HEK293 (cell line): ENCODE results near the gene BAD.

Source experiments
- ATF2 ChIP-seq: fragments of 450-650 bp; formaldehyde crosslinking; IDR thresholded peaks from 2 replicates; pipeline ENCODE4 v1.5.1; 2016; ENCODE audit warnings: missing biosample characterization, missing genetic modification characterization, low read depth
- ELK4 ChIP-seq: IDR thresholded peaks from 2 replicates; pipeline ENCODE4 v1.6.1; 2011; ENCODE audit warnings: mild to moderate bottlenecking, low read depth, low read length, borderline replicate concordance
- GLI4 ChIP-seq: fragments of 450-650 bp; formaldehyde crosslinking; IDR thresholded peaks from 2 replicates; pipeline ENCODE4 v1.5.1; 2016; ENCODE audit warnings: missing biosample characterization, missing genetic modification characterization
- MZF1 ChIP-seq: fragments of 450-650 bp; formaldehyde crosslinking; IDR thresholded peaks from 2 replicates; pipeline ENCODE4 v1.5.1; 2017; ENCODE audit warnings: missing biosample characterization, missing genetic modification characterization, borderline replicate concordance
- PRDM4 ChIP-seq: fragments of 450-650 bp; formaldehyde crosslinking; IDR thresholded peaks from 2 replicates; pipeline ENCODE4 v1.5.1; 2017; ENCODE audit warnings: missing biosample characterization, missing genetic modification characterization
- RBAK ChIP-seq: fragments of 450-650 bp; formaldehyde crosslinking; IDR thresholded peaks from 2 replicates; pipeline ENCODE4 v1.5.1; 2016; ENCODE audit warnings: missing biosample characterization, missing genetic modification characterization
- SP3 ChIP-seq: fragments of 450-650 bp; formaldehyde crosslinking; IDR thresholded peaks from 2 replicates; pipeline ENCODE4 v1.5.1; 2016; ENCODE audit warnings: missing biosample characterization, missing genetic modification characterization
- ZBTB7A ChIP-seq: fragments of 450-650 bp; formaldehyde crosslinking; IDR thresholded peaks from 2 replicates; pipeline ENCODE4 v1.5.1; 2016; ENCODE audit warnings: low read depth, missing biosample characterization, missing genetic modification characterization
- ZEB2 ChIP-seq: fragments of 450-650 bp; formaldehyde crosslinking; IDR thresholded peaks from 2 replicates; pipeline ENCODE4 v1.5.1; 2016; ENCODE audit warnings: missing biosample characterization, missing genetic modification characterization
- ZFP37 ChIP-seq: fragments of 450-650 bp; formaldehyde crosslinking; IDR thresholded peaks from 2 replicates; pipeline ENCODE4 v1.5.1; 2016; ENCODE audit warnings: missing biosample characterization, missing genetic modification characterization
- ZNF10 ChIP-seq: fragments of 450-650 bp; formaldehyde crosslinking; IDR thresholded peaks from 2 replicates; pipeline ENCODE4 v1.5.1; 2017; ENCODE audit warnings: missing biosample characterization, missing genetic modification characterization
- ZNF146 ChIP-seq: fragments of 450-650 bp; formaldehyde crosslinking; IDR thresholded peaks from 2 replicates; pipeline ENCODE4 v1.5.1; 2016; ENCODE audit warnings: missing biosample characterization, missing genetic modification characterization
- ZNF23 ChIP-seq: fragments of 450-650 bp; formaldehyde crosslinking; IDR thresholded peaks from 2 replicates; pipeline ENCODE4 v1.5.1; 2016; ENCODE audit warnings: missing biosample characterization, missing genetic modification characterization, borderline replicate concordance
- ZNF423 ChIP-seq: fragments of 450-650 bp; formaldehyde crosslinking; IDR thresholded peaks from 2 replicates; pipeline ENCODE4 v1.5.1; 2016; ENCODE audit warnings: missing biosample characterization, missing genetic modification characterization
- ZNF48 ChIP-seq: fragments of 450-650 bp; formaldehyde crosslinking; IDR thresholded peaks from 2 replicates; pipeline ENCODE4 v1.5.1; 2016; ENCODE audit warnings: missing biosample characterization, missing genetic modification characterization
- ZNF561 ChIP-seq: fragments of 450-650 bp; IDR thresholded peaks from 2 replicates; pipeline ENCODE4 v1.5.1; 2018; ENCODE audit warnings: missing biosample characterization, missing genetic modification characterization, borderline replicate concordance
- ZNF768 ChIP-seq: fragments of 450-650 bp; formaldehyde crosslinking; IDR thresholded peaks from 2 replicates; pipeline ENCODE4 v1.5.1; 2018; ENCODE audit warnings: missing biosample characterization, mild to moderate bottlenecking, missing genetic modification characterization
- ZNF785 ChIP-seq: fragments of 450-650 bp; formaldehyde crosslinking; IDR thresholded peaks from 2 replicates; pipeline ENCODE4 v1.5.1; 2016; ENCODE audit warnings: missing biosample characterization, missing genetic modification characterization
- ZNF843 ChIP-seq: fragments of 450-650 bp; formaldehyde crosslinking; IDR thresholded peaks from 2 replicates; pipeline ENCODE4 v1.5.1; 2016; ENCODE audit warnings: missing biosample characterization, missing genetic modification characterization
- TF ChIP-seq, protein P1 (sequence below): fragments of 450-650 bp; formaldehyde crosslinking; IDR thresholded peaks from 2 replicates; pipeline ENCODE4 v1.5.1; 2016; ENCODE audit warnings: missing biosample characterization, missing genetic modification characterization
- TF ChIP-seq, protein P2 (sequence below): fragments of 450-650 bp; formaldehyde crosslinking; IDR thresholded peaks from 2 replicates; pipeline ENCODE4 v1.5.1; 2016; ENCODE audit warnings: missing biosample characterization, missing genetic modification characterization
- TF ChIP-seq, protein P3 (sequence below): fragments of 450-650 bp; formaldehyde crosslinking; IDR thresholded peaks from 2 replicates; pipeline ENCODE4 v1.5.1; 2016; ENCODE audit warnings: missing biosample characterization, missing genetic modification characterization

The BAD gene

GRCh38 chr11:64233913-64234586, 50.4 kb downstream of the BAD start, which contains the start of gene VEGFB (continued):
- TF ChIP-seq, protein P1, sequence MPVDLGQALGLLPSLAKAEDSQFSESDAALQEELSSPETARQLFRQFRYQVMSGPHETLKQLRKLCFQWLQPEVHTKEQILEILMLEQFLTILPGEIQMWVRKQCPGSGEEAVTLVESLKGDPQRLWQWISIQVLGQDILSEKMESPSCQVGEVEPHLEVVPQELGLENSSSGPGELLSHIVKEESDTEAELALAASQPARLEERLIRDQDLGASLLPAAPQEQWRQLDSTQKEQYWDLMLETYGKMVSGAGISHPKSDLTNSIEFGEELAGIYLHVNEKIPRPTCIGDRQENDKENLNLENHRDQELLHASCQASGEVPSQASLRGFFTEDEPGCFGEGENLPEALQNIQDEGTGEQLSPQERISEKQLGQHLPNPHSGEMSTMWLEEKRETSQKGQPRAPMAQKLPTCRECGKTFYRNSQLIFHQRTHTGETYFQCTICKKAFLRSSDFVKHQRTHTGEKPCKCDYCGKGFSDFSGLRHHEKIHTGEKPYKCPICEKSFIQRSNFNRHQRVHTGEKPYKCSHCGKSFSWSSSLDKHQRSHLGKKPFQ (tag by site-specific recombination) = no peak
- TF ChIP-seq, protein P2, sequence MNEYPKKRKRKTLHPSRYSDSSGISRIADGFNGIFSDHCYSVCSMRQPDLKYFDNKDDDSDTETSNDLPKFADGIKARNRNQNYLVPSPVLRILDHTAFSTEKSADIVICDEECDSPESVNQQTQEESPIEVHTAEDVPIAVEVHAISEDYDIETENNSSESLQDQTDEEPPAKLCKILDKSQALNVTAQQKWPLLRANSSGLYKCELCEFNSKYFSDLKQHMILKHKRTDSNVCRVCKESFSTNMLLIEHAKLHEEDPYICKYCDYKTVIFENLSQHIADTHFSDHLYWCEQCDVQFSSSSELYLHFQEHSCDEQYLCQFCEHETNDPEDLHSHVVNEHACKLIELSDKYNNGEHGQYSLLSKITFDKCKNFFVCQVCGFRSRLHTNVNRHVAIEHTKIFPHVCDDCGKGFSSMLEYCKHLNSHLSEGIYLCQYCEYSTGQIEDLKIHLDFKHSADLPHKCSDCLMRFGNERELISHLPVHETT (tag by site-specific recombination) = no peak
- no peak for TF ChIP-seq ZNF768 (tag by site-specific recombination)
- TF ChIP-seq ZNF48 = no peak
- TF ChIP-seq ZNF146 = no peak
- 0 out of 2 replicates have a peak, but pooled peaks have one; percentile 50 for TF ChIP-seq ZNF561
- peak; percentile 69 for TF ChIP-seq SP3
- no peak for TF ChIP-seq ATF2
- peak; percentile 74; the same call in 1 of the 2 replicates for TF ChIP-seq ZEB2 (tag by site-specific recombination)
- no peak for TF ChIP-seq GLI4 (tag by site-specific recombination)
- no peak for TF ChIP-seq ZFP37 (tag by site-specific recombination)
- TF ChIP-seq ZNF10 (tag by site-specific recombination) = no peak
- no peak for TF ChIP-seq PRDM4 (tag by site-specific recombination)
- no peak for TF ChIP-seq ZNF843 (tag by site-specific recombination)
- TF ChIP-seq ELK4 = no peak
- TF ChIP-seq, protein P3, sequence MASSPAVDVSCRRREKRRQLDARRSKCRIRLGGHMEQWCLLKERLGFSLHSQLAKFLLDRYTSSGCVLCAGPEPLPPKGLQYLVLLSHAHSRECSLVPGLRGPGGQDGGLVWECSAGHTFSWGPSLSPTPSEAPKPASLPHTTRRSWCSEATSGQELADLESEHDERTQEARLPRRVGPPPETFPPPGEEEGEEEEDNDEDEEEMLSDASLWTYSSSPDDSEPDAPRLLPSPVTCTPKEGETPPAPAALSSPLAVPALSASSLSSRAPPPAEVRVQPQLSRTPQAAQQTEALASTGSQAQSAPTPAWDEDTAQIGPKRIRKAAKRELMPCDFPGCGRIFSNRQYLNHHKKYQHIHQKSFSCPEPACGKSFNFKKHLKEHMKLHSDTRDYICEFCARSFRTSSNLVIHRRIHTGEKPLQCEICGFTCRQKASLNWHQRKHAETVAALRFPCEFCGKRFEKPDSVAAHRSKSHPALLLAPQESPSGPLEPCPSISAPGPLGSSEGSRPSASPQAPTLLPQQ (tag by site-specific recombination) = no peak
- TF ChIP-seq ZBTB7A (tag by site-specific recombination) = no peak; the same call in 1 of the 2 replicates
- 0 out of 2 replicates have a peak, but pooled peaks have one; percentile 13 for TF ChIP-seq ZNF423 (tag by site-specific recombination)
- no peak for TF ChIP-seq ZNF785 (tag by site-specific recombination)
- TF ChIP-seq ZNF23 = no peak
- TF ChIP-seq RBAK = no peak
- TF ChIP-seq MZF1 (tag by site-specific recombination) = no peak
